C4-2B (cell line): ENCODE measurements around the gene ZNF138.

Source experiments
- ZFX ChIP-seq: fragments of 450-650 bp; IDR thresholded peaks from 2 replicates; pipeline ENCODE4 v1.6.1; 2017
- TF ChIP-seq, protein P1 (sequence below): fragments of 450-650 bp; conservative IDR thresholded peaks from 2 replicates; pipeline ENCODE4 v1.5.1; 2017; ENCODE audit warnings: mild to moderate bottlenecking

DNA sequence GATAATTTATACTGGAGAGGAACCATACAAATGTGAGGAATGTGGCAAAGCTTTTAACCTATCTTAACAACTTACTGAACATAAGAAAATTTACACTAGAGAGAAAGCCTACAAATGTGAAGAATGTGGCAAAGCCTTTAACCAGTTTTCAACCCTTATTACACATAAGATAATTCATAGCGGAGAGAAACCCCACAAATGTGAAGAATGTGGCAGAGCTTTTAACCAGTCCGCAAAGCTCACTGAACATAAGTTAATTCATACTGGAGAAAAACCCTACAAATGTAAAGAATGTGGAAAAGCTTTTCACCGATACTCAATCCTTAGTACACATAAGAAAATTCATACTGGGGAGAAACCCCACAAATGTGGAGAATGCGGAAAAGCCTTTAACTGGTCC lies 37.9 kb downstream of the ZNF138 start:
- TF ChIP-seq, protein P1, sequence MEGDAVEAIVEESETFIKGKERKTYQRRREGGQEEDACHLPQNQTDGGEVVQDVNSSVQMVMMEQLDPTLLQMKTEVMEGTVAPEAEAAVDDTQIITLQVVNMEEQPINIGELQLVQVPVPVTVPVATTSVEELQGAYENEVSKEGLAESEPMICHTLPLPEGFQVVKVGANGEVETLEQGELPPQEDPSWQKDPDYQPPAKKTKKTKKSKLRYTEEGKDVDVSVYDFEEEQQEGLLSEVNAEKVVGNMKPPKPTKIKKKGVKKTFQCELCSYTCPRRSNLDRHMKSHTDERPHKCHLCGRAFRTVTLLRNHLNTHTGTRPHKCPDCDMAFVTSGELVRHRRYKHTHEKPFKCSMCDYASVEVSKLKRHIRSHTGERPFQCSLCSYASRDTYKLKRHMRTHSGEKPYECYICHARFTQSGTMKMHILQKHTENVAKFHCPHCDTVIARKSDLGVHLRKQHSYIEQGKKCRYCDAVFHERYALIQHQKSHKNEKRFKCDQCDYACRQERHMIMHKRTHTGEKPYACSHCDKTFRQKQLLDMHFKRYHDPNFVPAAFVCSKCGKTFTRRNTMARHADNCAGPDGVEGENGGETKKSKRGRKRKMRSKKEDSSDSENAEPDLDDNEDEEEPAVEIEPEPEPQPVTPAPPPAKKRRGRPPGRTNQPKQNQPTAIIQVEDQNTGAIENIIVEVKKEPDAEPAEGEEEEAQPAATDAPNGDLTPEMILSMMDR, result no peak
- TF ChIP-seq ZFX, result no peak
